ENCODE results near the gene CACNG5.

Gene CACNG5

GRCh38 chr17:66843627-66844026 is 8.7 kb downstream of the CACNG5 start:
- H3K27me3 ChIP-seq (ENCODE audit: control insufficient read depth in 5 of 5, insufficient read depth in 4 of 5, low read length in 5 of 5), result peaks cover 5 to 21% (median 14%) of the 10 kb centered on the region in 5 donors
- no peak overlapping the region for H3K27ac ChIP-seq (ENCODE audit: low read depth, low read length)

GRCh38 chr17:66847704-66848103 is 12.8 kb downstream of the CACNG5 start:
- Histone ChIP-seq H3K9me3 (ENCODE audit: control insufficient read depth in 5 of 5, low read length in 5 of 5) (peaks cover 0 to 3% (median 0%) of the 10 kb centered on the region in 5 donors), H3K9ac (ENCODE audit: low read length in 5 of 5) (no peak overlapping the region), H3K4me1 (ENCODE audit: control insufficient read depth in 5 of 5, insufficient read depth in 5 of 5, low read length in 5 of 5) (peaks cover 0 to 15% (median 3%) of the 10 kb centered on the region in 5 donors), H3K27ac (ENCODE audit: low read depth, low read length) (no peak overlapping the region), H3K27me3 (ENCODE audit: control insufficient read depth in 5 of 5, insufficient read depth in 4 of 5, low read length in 5 of 5) (peaks cover 0 to 16% (median 4%) of the 10 kb centered on the region in 5 donors), H3K4me3 (ENCODE audit: low read depth in 1 of 5, low read length in 5 of 5) (no peak overlapping the region), H3K36me3 (ENCODE audit: control insufficient read depth in 5 of 5, insufficient read depth in 5 of 5, low read length in 5 of 5) (no peaks in the 10 kb centered on the region)

More at GRCh38 chr17:66843627-66844026, 8.7 kb downstream of the CACNG5 start:
- Histone ChIP-seq H3K9ac (ENCODE audit: low read length in 5 of 5) (no peak overlapping the region), H3K36me3 (ENCODE audit: control insufficient read depth in 5 of 5, insufficient read depth in 5 of 5, low read length in 5 of 5) (no peaks in the 10 kb centered on the region), H3K9me3 (ENCODE audit: control insufficient read depth in 5 of 5, low read length in 5 of 5) (peaks cover 0 to 3% (median 0%) of the 10 kb centered on the region in 5 donors), H3K4me3 (ENCODE audit: low read depth in 1 of 5, low read length in 5 of 5) (no peak overlapping the region), H3K4me1 (ENCODE audit: control insufficient read depth in 5 of 5, insufficient read depth in 5 of 5, low read length in 5 of 5) (no peaks in the 10 kb centered on the region)

GRCh38 chr17:66848496-66848895 is 13.6 kb downstream of the CACNG5 start:
- peaks cover 0 to 16% (median 3%) of the 10 kb centered on the region in 5 donors for H3K27me3 ChIP-seq (ENCODE audit: control insufficient read depth in 5 of 5, insufficient read depth in 4 of 5, low read length in 5 of 5)
- peaks cover 0 to 15% (median 3%) of the 10 kb centered on the region in 5 donors for H3K4me1 ChIP-seq (ENCODE audit: control insufficient read depth in 5 of 5, insufficient read depth in 5 of 5, low read length in 5 of 5)
- H3K4me3 ChIP-seq (ENCODE audit: low read depth in 1 of 5, low read length in 5 of 5), result no peak overlapping the region
- no peak overlapping the region for H3K9ac ChIP-seq (ENCODE audit: low read length in 5 of 5)
- H3K9me3 ChIP-seq (ENCODE audit: control insufficient read depth in 5 of 5, low read length in 5 of 5), result peaks cover 0 to 3% (median 0%) of the 10 kb centered on the region in 5 donors
- no peak overlapping the region for H3K27ac ChIP-seq (ENCODE audit: low read depth, low read length)
- no peaks in the 10 kb centered on the region for H3K36me3 ChIP-seq (ENCODE audit: control insufficient read depth in 5 of 5, insufficient read depth in 5 of 5, low read length in 5 of 5)

DNA sequence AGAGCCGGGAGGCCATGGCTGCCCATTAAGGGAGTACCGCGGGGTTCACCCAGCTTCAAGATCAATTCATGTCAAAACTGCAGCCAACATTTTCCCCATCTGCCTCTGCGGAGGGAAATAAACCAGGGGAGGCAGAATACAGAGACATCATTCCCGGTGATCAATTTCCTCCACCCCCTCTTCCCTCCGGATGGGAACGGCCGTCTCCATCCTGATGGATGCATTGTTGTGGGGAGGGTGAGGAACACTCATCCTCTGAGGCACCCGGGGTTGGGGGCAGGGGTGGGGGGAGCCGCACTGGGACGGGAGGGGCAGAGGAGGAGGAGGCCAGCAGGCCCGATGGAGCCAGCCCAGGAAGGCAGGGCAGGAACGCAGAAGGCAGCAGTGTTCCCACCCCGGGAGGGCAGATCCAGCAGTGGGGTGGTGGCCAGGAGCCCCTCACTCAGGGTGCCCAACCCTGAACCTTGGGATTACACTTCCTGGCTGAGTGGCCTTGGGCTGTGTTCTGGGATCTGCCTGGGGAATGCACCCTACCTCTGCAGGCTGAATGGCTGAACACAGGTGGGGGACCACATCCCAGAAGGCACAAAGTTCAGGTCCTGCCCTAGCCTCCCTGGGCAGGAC is 14.2 kb downstream of the CACNG5 start:
- peaks cover 0 to 16% (median 2%) of the 10 kb centered on the region in 5 donors for H3K27me3 ChIP-seq (ENCODE audit: control insufficient read depth in 5 of 5, insufficient read depth in 4 of 5, low read length in 5 of 5)
- peaks cover 0 to 3% (median 0%) of the 10 kb centered on the region in 5 donors for H3K9me3 ChIP-seq (ENCODE audit: control insufficient read depth in 5 of 5, low read length in 5 of 5)
- no peaks in the 10 kb centered on the region for H3K36me3 ChIP-seq (ENCODE audit: control insufficient read depth in 5 of 5, insufficient read depth in 5 of 5, low read length in 5 of 5)
- no peak overlapping the region for H3K9ac ChIP-seq (ENCODE audit: low read length in 5 of 5)
- H3K27ac ChIP-seq (ENCODE audit: low read depth, low read length), result no peak overlapping the region
- peaks cover 0 to 15% (median 3%) of the 10 kb centered on the region in 5 donors for H3K4me1 ChIP-seq (ENCODE audit: control insufficient read depth in 5 of 5, insufficient read depth in 5 of 5, low read length in 5 of 5)
- no peak overlapping the region for H3K4me3 ChIP-seq (ENCODE audit: low read depth in 1 of 5, low read length in 5 of 5)

GRCh38 chr17:66849851-66850580 is 15.1 kb downstream of the CACNG5 start:
- H3K4me1 ChIP-seq (ENCODE audit: control insufficient read depth in 5 of 5, insufficient read depth in 5 of 5, low read length in 5 of 5), result peaks cover 0 to 15% (median 3%) of the 10 kb centered on the region in 5 donors
- H3K36me3 ChIP-seq (ENCODE audit: control insufficient read depth in 5 of 5, insufficient read depth in 5 of 5, low read length in 5 of 5), result no peaks in the 10 kb centered on the region
- no peak overlapping the region for H3K4me3 ChIP-seq (ENCODE audit: low read depth in 1 of 5, low read length in 5 of 5)
- peaks cover 0 to 16% (median 2%) of the 10 kb centered on the region in 5 donors for H3K27me3 ChIP-seq (ENCODE audit: control insufficient read depth in 5 of 5, insufficient read depth in 4 of 5, low read length in 5 of 5)
- H3K27ac ChIP-seq (ENCODE audit: low read depth, low read length), result no peak overlapping the region
- peaks cover 0 to 8% (median 4%) of the 10 kb centered on the region in 5 donors for H3K9me3 ChIP-seq (ENCODE audit: control insufficient read depth in 5 of 5, low read length in 5 of 5)
- no peak overlapping the region for H3K9ac ChIP-seq (ENCODE audit: low read length in 5 of 5)

DNA sequence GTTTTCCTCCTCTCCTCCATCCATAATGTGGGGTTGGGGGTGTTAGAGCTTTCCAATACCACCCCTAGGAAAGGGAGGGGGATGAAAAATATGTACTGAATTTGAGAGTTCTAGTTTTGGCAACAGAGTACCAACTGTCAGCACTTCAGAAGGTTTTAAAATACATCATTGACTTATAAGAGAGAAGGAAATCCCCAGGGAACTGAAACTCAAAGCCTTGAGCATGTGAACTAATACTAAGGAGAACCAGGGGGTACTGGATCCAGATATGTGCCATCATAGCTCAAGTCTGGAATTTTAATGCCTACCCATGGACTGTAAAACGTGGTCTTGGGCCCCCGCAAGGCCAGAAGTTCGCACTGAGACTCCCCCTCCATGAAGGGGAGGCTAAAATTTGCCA is 15.8 kb downstream of the CACNG5 start:
- no peak overlapping the region for H3K27ac ChIP-seq (ENCODE audit: low read depth, low read length)
- peaks cover 0 to 15% (median 3%) of the 10 kb centered on the region in 5 donors for H3K4me1 ChIP-seq (ENCODE audit: control insufficient read depth in 5 of 5, insufficient read depth in 5 of 5, low read length in 5 of 5)
- peaks cover 0 to 14% (median under 1%) of the 10 kb centered on the region in 5 donors for H3K27me3 ChIP-seq (ENCODE audit: control insufficient read depth in 5 of 5, insufficient read depth in 4 of 5, low read length in 5 of 5)
- H3K36me3 ChIP-seq (ENCODE audit: control insufficient read depth in 5 of 5, insufficient read depth in 5 of 5, low read length in 5 of 5), result no peaks in the 10 kb centered on the region
- no peak overlapping the region for H3K4me3 ChIP-seq (ENCODE audit: low read depth in 1 of 5, low read length in 5 of 5)
- no peak overlapping the region for H3K9ac ChIP-seq (ENCODE audit: low read length in 5 of 5)
- H3K9me3 ChIP-seq (ENCODE audit: control insufficient read depth in 5 of 5, low read length in 5 of 5), result peaks cover 0 to 11% (median 4%) of the 10 kb centered on the region in 5 donors

DNA sequence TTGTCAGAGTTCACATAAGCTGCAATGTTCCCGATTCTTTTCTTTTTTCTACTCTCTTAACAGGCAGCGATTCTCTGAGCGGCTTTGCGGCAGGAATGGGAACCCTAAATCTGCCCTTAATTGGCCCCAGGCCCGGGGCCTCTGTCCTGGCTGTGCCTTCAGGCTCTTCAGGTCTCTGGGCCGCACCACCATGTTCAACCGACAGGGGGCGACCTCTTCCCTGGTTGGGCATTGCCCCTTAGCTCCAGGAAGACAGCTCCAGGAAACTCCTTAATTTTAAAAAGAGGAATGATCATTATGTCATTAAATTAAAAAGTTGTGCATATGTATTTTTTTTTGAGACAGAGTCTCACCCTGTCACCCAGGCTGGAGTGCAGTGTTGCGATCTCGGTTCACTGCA is 20.3 kb downstream of the CACNG5 start:
- no peak overlapping the region for H3K27ac ChIP-seq (ENCODE audit: low read depth, low read length)
- no peaks in the 10 kb centered on the region for H3K27me3 ChIP-seq (ENCODE audit: control insufficient read depth in 5 of 5, insufficient read depth in 4 of 5, low read length in 5 of 5)
- H3K36me3 ChIP-seq (ENCODE audit: control insufficient read depth in 5 of 5, insufficient read depth in 5 of 5, low read length in 5 of 5), result no peaks in the 10 kb centered on the region
- H3K9ac ChIP-seq (ENCODE audit: low read length in 5 of 5), result no peak overlapping the region
- no peak overlapping the region for H3K4me3 ChIP-seq (ENCODE audit: low read depth in 1 of 5, low read length in 5 of 5)
- peaks cover 0 to 8% (median 4%) of the 10 kb centered on the region in 5 donors for H3K9me3 ChIP-seq (ENCODE audit: control insufficient read depth in 5 of 5, low read length in 5 of 5)
- peaks cover 0 to 5% (median 0%) of the 10 kb centered on the region in 5 donors for H3K4me1 ChIP-seq (ENCODE audit: control insufficient read depth in 5 of 5, insufficient read depth in 5 of 5, low read length in 5 of 5)

DNA sequence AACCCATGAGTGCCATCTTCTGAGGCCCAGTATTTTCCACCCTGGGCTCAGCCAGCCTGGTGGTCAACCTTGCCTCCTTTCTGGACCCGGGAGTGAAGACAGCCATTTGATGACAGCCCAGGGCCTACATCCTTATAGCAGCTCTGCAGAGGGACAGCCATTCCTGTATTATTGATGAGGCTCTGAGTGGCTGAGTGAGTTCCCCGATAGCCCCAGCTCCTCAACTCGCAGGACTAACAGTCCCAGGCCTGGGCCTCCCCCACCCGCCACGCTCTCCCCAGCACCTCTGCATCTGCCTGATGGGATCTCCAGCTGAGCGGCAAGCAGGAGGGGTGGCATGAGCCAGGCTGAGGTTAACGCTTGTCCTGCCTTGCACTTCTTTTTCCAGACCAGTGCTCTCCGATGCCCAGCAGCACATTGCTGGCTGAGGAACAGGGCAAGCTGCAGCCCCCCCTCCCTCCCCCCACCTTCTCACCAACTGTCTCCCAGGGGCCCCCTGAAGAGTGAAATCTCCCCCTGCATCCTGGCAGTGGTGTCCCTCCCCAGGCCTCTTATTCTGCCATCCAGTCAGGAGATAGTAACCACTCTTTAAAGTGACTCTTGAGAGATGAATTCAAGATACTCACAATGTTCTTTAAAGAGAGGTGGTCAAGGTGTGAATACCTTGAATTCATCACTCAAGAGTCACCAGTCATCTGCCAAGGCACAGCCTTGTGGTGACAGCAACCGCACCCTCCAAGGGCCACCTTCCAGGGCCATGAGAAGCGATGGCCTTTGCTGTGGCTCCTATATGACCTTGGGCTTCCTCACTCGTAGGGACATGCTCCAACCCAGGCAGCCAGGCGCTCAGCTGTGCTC is 23.5 kb downstream of the CACNG5 start:
- Histone ChIP-seq H3K4me1 (ENCODE audit: control insufficient read depth in 5 of 5, insufficient read depth in 5 of 5, low read length in 5 of 5) (no peaks in the 10 kb centered on the region), H3K4me3 (ENCODE audit: low read depth in 1 of 5, low read length in 5 of 5) (no peak overlapping the region), H3K27ac (ENCODE audit: low read depth, low read length) (no peak overlapping the region), H3K36me3 (ENCODE audit: control insufficient read depth in 5 of 5, insufficient read depth in 5 of 5, low read length in 5 of 5) (no peaks in the 10 kb centered on the region), H3K9ac (ENCODE audit: low read length in 5 of 5) (no peak overlapping the region), H3K27me3 (ENCODE audit: control insufficient read depth in 5 of 5, insufficient read depth in 4 of 5, low read length in 5 of 5) (no peaks in the 10 kb centered on the region), H3K9me3 (ENCODE audit: control insufficient read depth in 5 of 5, low read length in 5 of 5) (peaks cover 0 to 8% (median 4%) of the 10 kb centered on the region in 5 donors)

DNA sequence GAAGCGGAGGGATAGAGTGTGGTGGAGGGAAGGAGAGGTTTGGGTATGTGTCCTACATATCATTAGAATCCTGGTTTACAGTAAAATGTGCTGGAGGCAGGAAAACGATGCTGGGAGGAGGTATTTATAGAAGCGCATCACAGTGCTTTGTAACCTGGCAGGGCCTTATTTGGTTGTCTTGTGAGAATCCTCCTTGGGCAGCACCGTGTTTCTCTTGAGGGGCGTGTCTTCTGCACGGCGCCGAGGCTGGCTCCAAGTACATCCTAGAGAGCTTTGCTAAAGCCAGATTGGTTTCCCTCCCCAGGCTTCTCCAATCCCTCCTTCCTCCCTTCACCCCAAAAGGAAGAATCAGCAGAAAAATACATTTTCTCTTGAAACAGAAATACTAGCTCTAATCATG is 24.4 kb downstream of the CACNG5 start:
- no peak overlapping the region for H3K4me3 ChIP-seq (ENCODE audit: low read depth in 1 of 5, low read length in 5 of 5)
- no peak overlapping the region for H3K27ac ChIP-seq (ENCODE audit: low read depth, low read length)
- H3K9ac ChIP-seq (ENCODE audit: low read length in 5 of 5), result no peak overlapping the region
- H3K27me3 ChIP-seq (ENCODE audit: control insufficient read depth in 5 of 5, insufficient read depth in 4 of 5, low read length in 5 of 5), result no peaks in the 10 kb centered on the region
- peaks cover 2 to 13% (median 12%) of the 10 kb centered on the region in 5 donors for H3K9me3 ChIP-seq (ENCODE audit: control insufficient read depth in 5 of 5, low read length in 5 of 5)
- no peaks in the 10 kb centered on the region for H3K4me1 ChIP-seq (ENCODE audit: control insufficient read depth in 5 of 5, insufficient read depth in 5 of 5, low read length in 5 of 5)
- H3K36me3 ChIP-seq (ENCODE audit: control insufficient read depth in 5 of 5, insufficient read depth in 5 of 5, low read length in 5 of 5), result no peaks in the 10 kb centered on the region
